ENCODE results near the gene CIC.

CIC gene

DNA sequence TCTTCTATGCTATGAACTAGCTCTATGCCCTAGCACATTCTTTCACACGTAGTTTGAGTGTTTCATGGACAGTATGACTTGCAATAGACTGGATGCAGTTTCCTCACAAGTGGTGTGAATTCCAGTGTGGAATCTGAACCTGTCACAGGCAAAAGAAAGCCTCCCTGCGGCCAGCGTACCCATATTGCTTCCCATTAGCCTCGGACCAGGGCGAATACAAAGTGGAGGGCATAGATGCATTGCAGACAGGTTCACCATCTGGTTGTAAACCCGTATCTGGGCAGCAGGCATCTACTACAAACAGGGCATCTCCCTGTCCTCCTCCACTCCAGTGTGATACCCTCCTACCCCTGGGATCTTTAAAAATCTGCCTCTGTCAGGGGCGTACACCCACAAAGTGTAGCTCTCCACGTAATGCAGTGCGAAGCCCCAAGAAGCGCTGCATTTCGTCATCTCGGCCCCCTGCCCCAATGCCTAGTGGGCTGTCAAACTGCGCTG, 1.4 kb upstream of the CIC start:
- Histone ChIP-seq H3K4me2 (ENCODE audit: low read length) (peak overlapping the region; percentile 94), H2AFZ (ENCODE audit: low read depth, low read length) (peak overlapping the region; percentile 90), H3K27ac (ENCODE audit: low read length) (peak overlapping the region; percentile 33), H3K4me1 (ENCODE audit: low read length) (peaks cover 22% of the 10 kb centered on the region), H3K4me3 (ENCODE audit: low read length) (peak overlapping the region; percentile 81), H3K36me3 (replicated peaks; ENCODE audit: low read depth, low read length) (no peaks in the 10 kb centered on the region), H3K79me2 (ENCODE audit: low read length) (peaks cover 25% of the 10 kb centered on the region), H4K20me1 (ENCODE audit: insufficient read depth, low read length) (no peaks in the 10 kb centered on the region), H3K9ac (ENCODE audit: low read length) (peak overlapping the region; percentile 87), H3K27me3 (ENCODE audit: low read depth, low read length) (no peaks in the 10 kb centered on the region), H3K9me3 (ENCODE audit: insufficient read depth, low read length) (no peaks in the 10 kb centered on the region)
- TF ChIP-seq, protein P1, sequence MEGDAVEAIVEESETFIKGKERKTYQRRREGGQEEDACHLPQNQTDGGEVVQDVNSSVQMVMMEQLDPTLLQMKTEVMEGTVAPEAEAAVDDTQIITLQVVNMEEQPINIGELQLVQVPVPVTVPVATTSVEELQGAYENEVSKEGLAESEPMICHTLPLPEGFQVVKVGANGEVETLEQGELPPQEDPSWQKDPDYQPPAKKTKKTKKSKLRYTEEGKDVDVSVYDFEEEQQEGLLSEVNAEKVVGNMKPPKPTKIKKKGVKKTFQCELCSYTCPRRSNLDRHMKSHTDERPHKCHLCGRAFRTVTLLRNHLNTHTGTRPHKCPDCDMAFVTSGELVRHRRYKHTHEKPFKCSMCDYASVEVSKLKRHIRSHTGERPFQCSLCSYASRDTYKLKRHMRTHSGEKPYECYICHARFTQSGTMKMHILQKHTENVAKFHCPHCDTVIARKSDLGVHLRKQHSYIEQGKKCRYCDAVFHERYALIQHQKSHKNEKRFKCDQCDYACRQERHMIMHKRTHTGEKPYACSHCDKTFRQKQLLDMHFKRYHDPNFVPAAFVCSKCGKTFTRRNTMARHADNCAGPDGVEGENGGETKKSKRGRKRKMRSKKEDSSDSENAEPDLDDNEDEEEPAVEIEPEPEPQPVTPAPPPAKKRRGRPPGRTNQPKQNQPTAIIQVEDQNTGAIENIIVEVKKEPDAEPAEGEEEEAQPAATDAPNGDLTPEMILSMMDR (IDR thresholded peaks at IDR 0.05; ENCODE audit: low read depth, low read length) = no peak
- TF ChIP-seq EZH2phosphoT487 (IDR thresholded peaks at IDR 0.05; ENCODE audit: low read depth) = no peak

DNA sequence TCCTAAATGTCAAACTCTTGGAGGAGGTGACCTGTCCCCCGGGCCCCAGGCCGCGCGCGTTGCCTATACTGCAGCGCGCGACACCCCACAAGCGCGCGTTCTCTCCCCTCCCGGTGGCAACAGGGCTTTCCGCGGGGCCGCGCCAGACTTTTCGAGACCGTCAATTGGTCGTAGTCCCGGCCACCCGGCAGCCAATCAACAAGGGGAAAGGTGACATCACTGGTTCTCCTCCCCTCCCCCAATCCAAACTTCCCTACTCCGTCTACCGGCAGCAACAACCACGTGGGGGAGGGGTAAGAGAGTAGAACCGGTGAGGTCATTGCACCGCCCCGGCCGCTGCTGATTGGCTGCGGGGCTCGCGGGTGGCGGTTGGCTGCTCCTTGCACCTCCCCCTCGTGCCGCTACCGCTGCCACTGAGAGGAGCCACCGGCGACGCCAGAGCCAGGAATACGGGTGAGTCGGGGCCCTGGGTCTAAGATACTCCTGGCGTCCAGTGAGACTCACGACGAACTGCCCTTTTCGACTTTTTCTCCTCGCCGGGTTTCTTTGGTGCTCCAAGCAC, 829 bp upstream of the CIC start:
- Histone ChIP-seq H3K4me1 (ENCODE audit: low read length) (peaks cover 20% of the 10 kb centered on the region), H3K27ac (ENCODE audit: low read length) (peak overlapping the region; percentile 80), H3K36me3 (replicated peaks; ENCODE audit: low read depth, low read length) (no peaks in the 10 kb centered on the region), H3K4me3 (ENCODE audit: low read length) (peak overlapping the region; percentile 81), H3K9ac (ENCODE audit: low read length) (peak overlapping the region; percentile 87), H3K27me3 (ENCODE audit: low read depth, low read length) (no peaks in the 10 kb centered on the region), H3K4me2 (ENCODE audit: low read length) (peak overlapping the region; percentile 94), H2AFZ (ENCODE audit: low read depth, low read length) (peak overlapping the region; percentile 90), H3K79me2 (ENCODE audit: low read length) (peaks cover 25% of the 10 kb centered on the region), H3K9me3 (ENCODE audit: insufficient read depth, low read length) (no peaks in the 10 kb centered on the region), H4K20me1 (ENCODE audit: insufficient read depth, low read length) (no peaks in the 10 kb centered on the region)
- TF ChIP-seq, protein P1 (IDR thresholded peaks at IDR 0.05; ENCODE audit: low read depth, low read length) = no peak
- no peak for TF ChIP-seq EZH2phosphoT487 (IDR thresholded peaks at IDR 0.05; ENCODE audit: low read depth)

DNA sequence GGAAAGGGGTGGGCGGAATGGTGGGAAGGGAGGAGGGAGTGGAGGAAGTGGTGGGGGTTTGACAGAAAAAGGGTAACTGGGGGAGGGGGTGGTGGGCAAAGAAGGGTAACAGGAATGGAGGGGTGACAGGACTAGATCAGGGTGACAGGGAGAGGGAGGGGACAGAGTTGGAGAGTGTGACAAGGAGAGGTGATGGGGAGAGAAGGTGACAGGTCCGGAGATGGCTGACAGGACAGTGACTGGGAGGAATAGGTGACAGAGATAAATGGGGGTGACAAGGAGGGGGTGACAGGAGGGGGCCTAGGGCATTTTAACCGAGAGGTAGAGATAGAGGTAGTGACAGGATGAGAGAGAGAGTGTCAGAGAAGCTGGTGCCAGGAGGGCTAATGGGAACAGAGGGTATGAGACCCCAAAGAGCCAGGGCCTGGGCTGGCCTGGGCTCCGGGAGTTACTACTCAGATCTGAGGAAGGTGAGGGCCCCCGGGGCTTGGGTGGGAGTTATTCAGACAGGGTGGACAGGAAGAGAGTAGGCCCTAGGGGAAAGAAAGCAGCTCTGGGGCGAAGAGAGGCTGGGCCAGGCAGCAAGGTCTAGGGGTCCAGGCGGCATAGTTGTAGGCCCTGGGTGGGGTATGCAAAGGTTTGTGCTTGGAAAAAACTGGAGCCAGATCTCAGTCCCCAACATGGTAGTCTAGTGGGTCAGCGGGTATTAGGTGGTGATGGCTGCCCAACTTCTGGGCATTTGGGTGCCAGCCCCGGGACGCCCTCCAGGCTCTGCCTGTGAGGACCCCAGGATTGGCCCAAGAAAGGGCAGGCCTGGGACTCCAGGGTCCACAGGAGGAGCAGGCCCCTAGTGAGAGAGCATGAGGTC, 660 bp downstream of the CIC start:
- Histone ChIP-seq H3K79me2 (ENCODE audit: low read length) (peaks cover 25% of the 10 kb centered on the region), H3K27ac (ENCODE audit: low read length) (peak overlapping the region; percentile 88), H3K36me3 (replicated peaks; ENCODE audit: low read depth, low read length) (peaks cover 11% of the 10 kb centered on the region), H3K9me3 (ENCODE audit: insufficient read depth, low read length) (no peaks in the 10 kb centered on the region), H4K20me1 (ENCODE audit: insufficient read depth, low read length) (no peaks in the 10 kb centered on the region), H3K27me3 (ENCODE audit: low read depth, low read length) (no peaks in the 10 kb centered on the region), H2AFZ (ENCODE audit: low read depth, low read length) (no peak overlapping the region), H3K4me3 (ENCODE audit: low read length) (peak overlapping the region; percentile 81), H3K4me2 (ENCODE audit: low read length) (peak overlapping the region; percentile 98), H3K4me1 (ENCODE audit: low read length) (peaks cover 20% of the 10 kb centered on the region), H3K9ac (ENCODE audit: low read length) (peak overlapping the region; percentile 95)
- TF ChIP-seq EZH2phosphoT487 (IDR thresholded peaks at IDR 0.05; ENCODE audit: low read depth) = no peak
- TF ChIP-seq, protein P1 (IDR thresholded peaks at IDR 0.05; ENCODE audit: low read depth, low read length) = no peak

Measured in OCI-LY3 (cell line).